ENCODE data around the gene SLC9A3.

DNA sequence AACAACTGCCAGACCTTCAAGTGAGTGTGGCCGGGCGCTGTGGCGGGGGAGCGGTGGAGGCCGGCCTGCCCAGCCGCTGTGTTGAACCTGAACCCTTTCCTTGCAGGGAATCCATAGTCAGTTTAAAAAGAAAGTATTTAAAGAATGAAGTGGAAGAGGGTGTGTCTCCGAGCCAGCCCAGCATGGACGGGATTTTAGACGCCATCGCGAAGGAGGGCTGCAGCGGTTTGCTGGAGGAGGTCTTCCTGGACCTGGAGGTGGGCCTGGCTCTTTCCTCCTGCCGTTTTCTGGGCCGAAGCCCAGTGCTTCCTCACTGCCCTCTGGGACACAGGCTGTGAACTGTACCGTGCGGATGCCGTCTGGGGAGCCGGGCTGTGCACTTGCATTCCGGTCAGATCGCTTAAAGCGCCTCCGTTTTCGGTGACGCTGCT lies 62.2 kb downstream of the SLC9A3 start:
- TF ChIP-seq SP1 (IDR thresholded peaks at IDR 0.05; ENCODE audit: low read depth) (no peak), CEBPB (IDR thresholded peaks at IDR 0.05; ENCODE audit: low read depth) (no peak), JUND (IDR thresholded peaks at IDR 0.05) (no peak), POLR2AphosphoS5 (IDR thresholded peaks at IDR 0.05; ENCODE audit: low read depth, low read length) (no peak), SIN3A (IDR thresholded peaks at IDR 0.05; ENCODE audit: low read depth) (no peak), POLR2A (IDR thresholded peaks at IDR 0.05; ENCODE audit: borderline replicate concordance, extremely low read depth, insufficient read depth, insufficient read length) (no peak)
- TF ChIP-seq, protein P1, sequence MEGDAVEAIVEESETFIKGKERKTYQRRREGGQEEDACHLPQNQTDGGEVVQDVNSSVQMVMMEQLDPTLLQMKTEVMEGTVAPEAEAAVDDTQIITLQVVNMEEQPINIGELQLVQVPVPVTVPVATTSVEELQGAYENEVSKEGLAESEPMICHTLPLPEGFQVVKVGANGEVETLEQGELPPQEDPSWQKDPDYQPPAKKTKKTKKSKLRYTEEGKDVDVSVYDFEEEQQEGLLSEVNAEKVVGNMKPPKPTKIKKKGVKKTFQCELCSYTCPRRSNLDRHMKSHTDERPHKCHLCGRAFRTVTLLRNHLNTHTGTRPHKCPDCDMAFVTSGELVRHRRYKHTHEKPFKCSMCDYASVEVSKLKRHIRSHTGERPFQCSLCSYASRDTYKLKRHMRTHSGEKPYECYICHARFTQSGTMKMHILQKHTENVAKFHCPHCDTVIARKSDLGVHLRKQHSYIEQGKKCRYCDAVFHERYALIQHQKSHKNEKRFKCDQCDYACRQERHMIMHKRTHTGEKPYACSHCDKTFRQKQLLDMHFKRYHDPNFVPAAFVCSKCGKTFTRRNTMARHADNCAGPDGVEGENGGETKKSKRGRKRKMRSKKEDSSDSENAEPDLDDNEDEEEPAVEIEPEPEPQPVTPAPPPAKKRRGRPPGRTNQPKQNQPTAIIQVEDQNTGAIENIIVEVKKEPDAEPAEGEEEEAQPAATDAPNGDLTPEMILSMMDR (IDR thresholded peaks at IDR 0.05 in 2 of 3, conservative IDR thresholded peaks at IDR 0.05 in 1 of 3; ENCODE audit: borderline replicate concordance in 1 of 3, insufficient read depth in 1 of 3, low read depth in 2 of 3, low read length in 2 of 3) = no peak
- TF ChIP-seq, protein P2, sequence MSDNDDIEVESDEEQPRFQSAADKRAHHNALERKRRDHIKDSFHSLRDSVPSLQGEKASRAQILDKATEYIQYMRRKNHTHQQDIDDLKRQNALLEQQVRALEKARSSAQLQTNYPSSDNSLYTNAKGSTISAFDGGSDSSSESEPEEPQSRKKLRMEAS (IDR thresholded peaks at IDR 0.05) = no peak
- TF ChIP-seq, protein P3, sequence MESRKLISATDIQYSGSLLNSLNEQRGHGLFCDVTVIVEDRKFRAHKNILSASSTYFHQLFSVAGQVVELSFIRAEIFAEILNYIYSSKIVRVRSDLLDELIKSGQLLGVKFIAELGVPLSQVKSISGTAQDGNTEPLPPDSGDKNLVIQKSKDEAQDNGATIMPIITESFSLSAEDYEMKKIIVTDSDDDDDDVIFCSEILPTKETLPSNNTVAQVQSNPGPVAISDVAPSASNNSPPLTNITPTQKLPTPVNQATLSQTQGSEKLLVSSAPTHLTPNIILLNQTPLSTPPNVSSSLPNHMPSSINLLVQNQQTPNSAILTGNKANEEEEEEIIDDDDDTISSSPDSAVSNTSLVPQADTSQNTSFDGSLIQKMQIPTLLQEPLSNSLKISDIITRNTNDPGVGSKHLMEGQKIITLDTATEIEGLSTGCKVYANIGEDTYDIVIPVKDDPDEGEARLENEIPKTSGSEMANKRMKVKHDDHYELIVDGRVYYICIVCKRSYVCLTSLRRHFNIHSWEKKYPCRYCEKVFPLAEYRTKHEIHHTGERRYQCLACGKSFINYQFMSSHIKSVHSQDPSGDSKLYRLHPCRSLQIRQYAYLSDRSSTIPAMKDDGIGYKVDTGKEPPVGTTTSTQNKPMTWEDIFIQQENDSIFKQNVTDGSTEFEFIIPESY (IDR thresholded peaks at IDR 0.05; ENCODE audit: extremely low read depth, insufficient replicate concordance, low read length) = no peak
- TF ChIP-seq, protein P4, sequence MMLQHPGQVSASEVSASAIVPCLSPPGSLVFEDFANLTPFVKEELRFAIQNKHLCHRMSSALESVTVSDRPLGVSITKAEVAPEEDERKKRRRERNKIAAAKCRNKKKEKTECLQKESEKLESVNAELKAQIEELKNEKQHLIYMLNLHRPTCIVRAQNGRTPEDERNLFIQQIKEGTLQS (IDR thresholded peaks at IDR 0.05) = no peak
